ENCODE measurements around the gene MT1A.
"Not testable (repeated sequence)": the region's sequence is repeated elsewhere in the genome, so short reads cannot be mapped to it uniquely, and the experiment has no call there.

MT1A gene

DNA sequence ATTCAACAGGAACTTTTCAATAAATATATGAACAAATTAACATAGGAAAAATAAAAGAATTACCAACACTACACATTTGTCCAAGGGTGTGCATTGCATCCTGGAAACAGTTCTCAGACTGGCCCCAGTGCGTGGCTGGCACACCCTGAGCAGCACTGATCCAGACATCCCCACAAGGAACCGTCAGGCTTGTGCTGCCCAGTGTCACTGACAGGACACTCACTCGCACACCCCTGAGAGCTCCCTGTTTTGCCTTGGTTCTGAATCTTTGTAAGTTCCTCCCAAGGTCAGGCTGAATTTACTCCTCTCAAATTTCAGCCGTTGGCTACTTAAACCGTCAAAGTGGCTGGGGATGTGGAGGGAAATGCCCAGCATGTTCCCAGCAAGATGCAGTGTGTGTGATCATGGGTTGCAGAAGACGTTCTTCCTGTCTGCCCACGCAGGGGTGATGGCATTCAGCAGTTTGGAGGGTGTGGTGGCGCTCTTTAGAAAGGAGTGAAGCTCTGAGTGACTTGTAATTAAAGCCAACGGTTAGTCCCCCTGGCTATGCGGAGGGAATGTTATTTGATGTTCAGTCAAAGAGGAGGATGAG, 28.4 kb upstream of the MT1A start:
- no peak for DNase-seq (ENCODE audit: low read depth, low spot score)

DNA sequence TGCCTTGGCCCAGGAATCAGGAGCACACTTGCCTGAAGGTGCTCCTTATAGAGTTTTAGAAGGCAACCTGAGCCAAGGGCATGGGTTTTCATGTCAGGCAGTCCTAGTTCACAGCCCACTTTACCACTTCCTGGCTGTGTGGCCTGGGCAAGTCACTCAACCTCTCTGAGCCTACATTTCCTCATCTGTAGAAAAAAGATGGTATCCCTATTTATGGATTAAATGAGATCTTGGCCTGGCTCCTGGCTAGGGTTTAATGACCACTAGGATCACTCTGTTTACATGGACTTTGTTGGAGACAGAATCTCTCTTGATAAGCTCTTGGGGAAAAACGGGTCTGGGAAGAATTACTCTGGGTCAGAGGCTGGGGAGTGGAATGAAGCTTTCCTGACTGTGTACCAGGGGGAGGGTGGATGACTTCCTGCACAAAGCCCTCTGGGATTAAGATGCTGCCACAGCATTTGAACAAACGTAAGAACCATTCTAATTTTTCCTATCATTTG, 27.8 kb upstream of the MT1A start:
- no peak for DNase-seq (ENCODE audit: low read depth, low spot score)

DNA sequence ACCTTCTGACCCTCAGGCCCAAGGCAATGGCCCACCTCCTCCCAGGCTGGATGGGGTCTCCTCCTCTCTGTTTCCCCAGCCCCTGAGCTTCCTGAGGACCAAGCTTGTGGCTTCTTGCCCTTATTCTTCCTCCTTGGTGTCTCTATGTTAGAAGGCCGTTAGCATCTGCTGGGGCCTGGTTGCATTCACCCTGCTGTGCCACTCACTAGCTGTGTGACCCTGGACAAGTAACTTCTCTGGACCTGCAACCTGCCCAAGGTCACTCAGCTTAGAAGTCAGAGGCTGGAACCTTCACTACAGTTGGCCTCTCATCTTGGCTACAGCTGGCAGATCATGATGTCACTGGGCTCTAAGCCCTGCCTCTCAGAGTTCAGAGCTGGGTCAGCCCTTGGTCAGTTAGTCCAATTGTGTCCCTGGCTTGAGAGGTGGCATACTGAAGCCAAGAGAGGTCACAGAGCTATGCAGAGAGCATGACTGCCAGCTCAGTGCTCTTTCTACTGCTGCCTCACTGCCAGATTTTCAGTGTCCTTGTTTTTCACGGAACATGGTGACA, 27.1 kb upstream of the MT1A start:
- DNase-seq (ENCODE audit: low read depth, low spot score) = no peak

DNA sequence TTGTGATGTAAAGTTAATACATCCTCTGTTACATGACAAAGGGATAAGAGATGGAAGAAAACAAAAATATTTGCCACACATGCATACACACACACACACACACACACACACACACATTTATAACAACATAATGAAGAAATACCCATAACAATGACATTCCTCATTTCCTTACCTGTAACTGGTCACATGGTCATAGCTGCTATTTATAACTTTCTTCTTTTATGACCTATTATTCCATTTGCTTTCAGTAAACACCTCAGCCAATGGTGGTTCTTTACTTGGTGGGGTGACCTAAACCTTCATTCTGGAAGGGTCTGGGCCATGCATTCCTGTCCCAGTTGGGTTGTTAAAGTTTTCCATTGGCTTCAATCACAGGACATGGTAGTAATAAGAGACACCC, 24.8 kb upstream of the MT1A start:
- DNase-seq (ENCODE audit: low read depth, low spot score) = no peak

DNA sequence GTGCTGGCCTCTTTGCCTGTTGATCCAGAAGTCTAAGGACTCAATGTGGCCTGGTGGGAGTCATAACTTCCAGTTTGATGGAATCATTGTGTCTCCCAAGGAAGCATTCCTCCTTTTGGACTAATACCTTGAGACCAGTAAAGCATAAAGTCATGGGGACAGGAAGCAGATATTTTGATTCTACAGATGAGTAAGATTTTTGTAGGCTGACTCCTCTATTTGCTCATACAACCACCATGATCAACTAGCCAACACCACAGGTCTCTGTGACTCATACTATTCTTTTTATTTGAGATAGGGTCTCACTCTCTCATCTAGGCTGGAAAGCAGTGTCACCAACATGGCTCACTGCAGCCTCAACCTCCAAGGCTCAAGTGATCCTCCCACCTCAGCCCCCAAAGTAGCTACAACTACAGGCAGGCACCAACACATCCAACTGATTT, 23.9 kb upstream of the MT1A start:
- DNase-seq (ENCODE audit: low read depth, low spot score) = no peak

DNA sequence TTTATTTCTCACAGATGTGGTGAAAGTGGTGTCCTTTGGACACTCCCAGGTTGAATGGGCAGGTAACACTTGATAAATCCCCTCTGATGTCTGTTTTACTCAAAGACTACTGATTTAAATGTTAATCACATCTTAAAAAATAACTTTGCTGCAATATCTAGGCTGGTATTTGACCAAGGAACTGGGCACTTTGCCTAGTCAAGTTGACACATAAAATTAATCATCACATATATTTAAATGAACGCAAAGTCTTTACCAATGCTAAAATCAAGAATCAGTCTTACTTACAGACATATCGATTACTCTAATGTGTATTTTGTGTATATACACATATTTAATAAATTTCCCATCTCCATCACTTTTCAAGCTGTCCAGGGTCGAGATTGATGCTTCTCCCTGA, 23.1 kb upstream of the MT1A start:
- no peak for DNase-seq (ENCODE audit: low read depth, low spot score)

DNA sequence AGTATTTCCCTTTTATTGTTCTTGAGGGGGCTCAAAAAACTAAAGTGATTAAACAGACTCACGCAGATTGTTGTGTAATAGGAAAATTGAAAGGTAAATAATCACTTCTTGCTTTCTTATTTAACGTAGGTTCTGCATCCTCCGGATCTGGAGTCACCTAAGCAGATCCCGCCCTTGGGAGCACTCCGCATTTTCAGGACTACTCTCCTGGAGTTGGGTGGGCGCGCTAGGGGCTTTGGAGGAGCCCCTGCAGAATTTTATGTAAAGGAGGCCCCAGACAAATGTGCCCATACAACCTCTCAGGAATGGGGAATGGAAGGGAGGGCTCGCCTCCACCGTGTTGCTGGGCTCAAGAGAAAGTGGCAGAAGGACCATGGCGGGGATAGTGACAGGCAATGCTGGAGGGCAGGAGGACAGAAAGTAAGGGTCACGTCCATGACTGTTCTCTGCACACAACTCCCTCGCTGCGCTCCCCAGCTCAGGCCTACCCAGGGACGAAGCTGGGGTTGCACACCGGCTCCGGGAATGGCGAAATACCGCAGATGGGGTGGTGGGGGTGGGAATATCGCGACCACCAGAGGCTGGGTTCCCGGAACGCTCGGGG, 21.8 kb upstream of the MT1A start:
- no peak for DNase-seq (ENCODE audit: low read depth, low spot score)

DNA sequence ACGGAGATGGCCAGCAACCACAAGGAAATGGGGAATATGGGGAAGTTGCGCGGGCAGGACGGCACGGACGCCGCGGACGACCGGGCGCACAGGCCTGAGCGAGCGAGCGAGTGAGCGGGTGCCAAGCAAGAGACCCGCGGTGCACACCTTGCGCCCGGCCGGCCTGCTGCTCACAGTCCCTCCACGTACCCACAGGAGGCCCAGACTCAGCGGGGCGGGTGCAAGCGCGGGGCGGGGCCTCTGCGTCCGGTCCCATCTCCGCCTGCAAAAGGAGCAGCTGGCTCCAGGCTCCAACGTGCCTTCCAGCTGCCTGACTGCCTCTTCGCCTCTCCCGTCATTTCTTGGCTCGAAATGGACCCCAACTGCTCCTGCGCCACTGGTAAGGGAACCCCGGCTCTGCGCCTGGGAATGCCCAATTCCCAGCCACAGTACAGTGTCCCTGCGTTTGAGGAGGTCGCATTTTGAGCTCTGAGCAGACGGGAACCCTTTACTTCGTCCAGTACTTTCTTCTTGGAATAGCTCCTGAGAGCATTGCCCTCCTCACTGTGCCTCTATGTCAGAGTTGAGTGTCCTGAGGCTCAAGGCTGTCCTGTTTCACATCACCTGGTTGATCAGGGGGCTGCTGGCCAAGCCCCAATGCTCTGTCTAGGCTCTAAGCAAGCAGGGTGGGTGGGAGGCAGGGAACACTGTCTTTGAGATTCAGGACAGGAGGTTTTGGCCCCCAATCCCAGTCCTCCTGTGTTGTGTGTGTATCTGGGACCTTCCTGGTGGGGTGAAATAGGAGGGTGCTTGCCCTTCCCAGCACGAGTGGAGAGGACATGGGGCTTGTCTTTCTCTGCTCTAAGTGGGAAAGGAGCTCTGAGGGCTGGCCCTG, 21.0 kb upstream of the MT1A start:
- no peak for DNase-seq (ENCODE audit: low read depth, low spot score)

DNA sequence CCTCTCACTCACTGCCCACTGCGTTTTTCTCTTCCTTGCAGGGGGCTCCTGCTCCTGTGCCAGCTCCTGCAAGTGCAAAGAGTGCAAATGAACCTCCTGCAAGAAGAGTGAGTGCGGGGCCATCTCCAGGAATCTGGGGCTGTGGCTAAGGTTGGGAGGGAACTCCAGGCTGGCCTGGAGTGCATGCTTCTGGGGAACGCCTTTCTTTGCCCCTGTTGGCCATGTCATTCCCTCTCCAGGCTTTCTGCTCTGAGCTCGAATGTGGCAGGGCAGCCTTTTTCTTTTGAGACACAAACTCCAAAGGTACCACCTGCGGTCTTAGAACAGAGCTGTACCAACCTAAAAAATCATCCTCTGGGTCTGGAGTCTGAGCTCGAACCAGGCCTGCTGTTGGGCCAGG, 20.3 kb upstream of the MT1A start:
- DNase-seq (ENCODE audit: low read depth, low spot score) = no peak

DNA sequence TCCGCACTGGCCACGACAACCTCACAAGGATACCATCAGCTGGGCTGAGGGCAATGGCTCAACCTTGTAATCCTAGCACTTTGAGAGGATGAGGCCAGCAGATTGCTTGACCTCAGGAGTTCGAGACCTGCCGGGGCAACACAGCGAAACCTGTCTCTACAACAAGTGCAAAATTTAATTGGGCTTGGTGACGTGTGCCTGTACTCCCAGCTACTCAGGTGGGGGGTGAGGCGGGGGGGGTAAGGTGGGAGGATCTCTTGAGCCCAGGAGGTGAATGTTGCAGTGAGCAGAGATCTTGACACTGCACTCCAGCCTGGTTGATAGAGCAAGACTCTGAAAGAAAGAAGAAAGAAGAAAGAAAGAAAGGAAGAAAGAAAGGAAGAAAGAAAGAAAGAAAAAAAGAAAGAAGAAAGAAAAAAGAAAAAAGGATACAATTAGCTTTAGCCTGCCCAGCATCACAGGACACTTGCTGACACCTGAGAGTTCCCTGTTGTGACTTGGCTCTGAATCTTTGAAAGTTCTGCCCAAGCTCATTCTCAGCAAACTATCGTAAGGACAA, 18.0 kb upstream of the MT1A start:
- DNase-seq (ENCODE audit: low read depth, low spot score) = no peak

DNA sequence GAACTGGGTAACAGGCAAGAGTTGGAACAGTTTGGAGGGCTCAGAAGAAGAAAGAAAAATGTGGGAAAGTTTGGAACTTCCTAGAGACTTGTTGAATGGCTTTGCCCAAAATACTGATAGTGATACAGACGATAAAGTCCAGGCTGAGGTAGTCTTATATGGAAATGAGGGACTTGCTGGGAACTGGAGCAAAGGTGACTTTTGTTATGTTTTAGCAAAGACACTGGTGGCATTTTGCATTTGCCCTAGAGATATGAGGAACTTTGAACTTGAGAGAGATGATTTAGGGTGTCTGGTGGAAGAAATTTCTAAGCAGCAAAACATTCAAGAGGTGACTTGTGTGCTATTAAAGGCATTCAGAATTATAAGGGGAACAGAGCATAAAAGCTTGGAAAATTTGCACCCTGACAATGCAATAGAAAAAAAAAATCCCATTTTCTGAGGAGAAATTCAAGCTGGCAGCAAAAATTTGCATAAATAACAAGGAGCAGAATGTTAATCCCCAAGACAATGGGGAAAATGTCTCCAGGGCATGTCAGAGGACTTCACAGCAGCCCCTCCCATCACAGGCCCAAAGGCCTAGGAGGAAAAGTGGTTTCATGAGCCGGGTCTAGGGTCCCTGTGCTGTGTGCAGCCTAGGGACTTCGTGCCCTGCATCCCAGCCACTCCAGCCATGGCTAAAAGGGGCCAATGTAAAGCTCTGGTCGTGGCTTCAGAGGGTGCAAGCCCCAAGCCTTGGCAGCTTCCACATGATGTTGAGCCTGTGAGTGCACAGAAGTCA, 16.6 kb upstream of the MT1A start:
- not testable (repeated sequence) for DNase-seq (ENCODE audit: low read depth, low spot score)

DNA sequence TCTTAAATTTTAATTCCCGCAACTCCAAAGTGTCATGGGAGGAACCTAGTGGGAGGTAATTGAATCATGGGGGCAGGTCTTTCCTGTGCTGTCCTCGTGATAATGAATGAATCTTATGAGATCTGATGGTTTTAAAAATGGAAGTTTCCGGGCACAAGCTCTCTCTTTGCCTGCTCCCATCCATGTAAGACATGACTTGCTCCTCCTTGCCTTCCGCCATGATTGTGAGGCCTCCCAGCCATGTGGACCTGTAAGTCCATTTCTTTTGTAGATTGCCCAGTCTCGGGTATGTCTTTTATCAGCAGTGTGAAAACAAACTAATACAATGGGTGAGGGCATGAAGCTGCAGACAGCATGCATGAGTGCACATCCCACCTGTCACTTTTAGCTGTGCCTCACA, 15.3 kb upstream of the MT1A start:
- DNase-seq (ENCODE audit: low read depth, low spot score) = not testable (repeated sequence)

DNA sequence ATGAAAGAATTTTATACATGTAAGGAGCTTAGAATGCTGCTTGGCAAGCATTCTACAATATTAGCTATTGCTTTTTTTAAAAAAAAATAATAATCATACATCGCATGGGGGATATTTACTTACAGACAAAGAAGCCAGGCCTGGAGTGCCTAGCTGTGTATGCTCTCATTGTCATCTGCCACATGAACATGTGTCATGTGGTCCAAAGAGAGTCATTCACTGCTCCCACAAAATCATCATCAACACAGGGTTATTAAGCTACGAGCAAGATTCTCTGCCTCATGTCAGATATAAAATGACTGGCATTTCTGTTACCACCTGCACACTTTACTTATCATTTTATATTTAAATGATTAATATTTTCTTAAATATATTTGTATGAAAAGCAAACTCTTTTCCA, 14.8 kb upstream of the MT1A start:
- no peak for DNase-seq (ENCODE audit: low read depth, low spot score)

DNA sequence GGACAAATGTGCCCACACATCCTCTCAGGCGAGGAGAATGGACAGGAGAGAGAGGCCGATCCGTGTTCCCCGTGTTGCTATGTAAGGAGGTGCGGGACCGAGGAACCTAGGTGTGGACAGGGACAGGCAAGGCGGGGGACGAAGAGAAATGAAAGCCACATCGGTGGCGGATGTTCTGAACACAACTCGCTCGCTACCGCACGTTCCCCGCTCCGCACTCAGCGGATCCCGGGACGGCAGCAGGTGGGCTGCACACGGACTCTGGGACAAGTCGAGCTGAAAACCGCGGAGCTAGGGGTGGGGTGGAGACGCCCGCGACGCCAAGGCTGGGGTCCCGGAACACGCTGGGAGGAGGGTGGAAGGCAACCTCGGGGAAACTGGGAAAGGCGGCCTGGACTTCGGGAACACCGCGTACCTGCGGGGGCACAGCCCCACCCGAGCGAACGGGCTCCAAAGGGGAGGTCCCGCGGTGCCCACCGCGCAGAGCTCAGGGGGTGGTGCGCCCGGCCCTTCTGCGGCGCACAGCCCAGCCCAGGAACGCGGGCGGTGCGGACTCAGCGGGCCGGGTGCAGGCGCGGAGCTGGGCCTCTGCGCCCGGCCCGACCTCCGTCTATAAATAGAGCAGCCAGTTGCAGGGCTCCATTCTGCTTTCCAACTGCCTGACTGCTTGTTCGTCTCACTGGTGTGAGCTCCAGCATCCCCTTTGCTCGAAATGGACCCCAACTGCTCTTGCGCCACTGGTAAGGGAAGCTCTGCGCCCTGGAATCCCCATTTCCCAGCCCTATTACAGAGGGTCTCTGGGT, 13.1 kb upstream of the MT1A start, which contains the start of gene MT1E:
MT1E (plus strand) TSS at position 642 of the 803 bp plus-strand sequence; CDS start at position 713, 71 bp downstream.
- DNase-seq (ENCODE audit: low read depth, low spot score) = no peak

DNA sequence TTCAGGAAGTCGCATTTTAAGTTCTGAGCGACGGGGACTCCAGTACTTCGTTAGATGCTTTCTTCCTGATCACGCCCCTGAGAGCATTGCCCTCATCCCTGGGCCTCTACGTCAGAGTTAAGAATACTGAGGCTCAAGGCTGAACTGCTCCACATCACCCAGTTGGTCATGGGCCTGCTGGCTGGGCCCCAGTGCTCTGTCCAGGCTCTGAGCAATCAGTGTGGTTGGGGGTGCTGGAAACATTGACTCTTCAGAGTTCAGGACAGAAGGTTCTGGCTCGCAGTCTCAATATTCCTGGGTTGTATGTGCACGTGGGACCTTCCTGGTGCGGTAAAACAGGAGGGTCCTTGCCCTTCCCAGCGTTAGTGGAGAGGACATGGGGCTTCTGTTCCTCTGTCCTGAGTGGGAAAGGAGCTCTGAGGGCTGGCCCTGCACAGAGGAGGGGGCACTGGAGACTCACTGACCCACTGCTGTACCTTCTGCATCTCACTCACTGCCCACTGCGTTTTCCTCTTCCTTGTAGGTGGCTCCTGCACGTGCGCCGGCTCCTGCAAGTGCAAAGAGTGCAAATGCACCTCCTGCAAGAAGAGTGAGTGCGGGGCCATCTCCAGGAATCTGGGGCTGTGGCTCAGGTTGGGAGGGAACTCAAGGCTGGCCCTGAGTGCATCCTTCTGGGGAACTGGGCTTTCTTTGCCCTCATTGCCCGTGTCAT, 12.4 kb upstream of the MT1A start:
- no peak for DNase-seq (ENCODE audit: low read depth, low spot score)

DNA sequence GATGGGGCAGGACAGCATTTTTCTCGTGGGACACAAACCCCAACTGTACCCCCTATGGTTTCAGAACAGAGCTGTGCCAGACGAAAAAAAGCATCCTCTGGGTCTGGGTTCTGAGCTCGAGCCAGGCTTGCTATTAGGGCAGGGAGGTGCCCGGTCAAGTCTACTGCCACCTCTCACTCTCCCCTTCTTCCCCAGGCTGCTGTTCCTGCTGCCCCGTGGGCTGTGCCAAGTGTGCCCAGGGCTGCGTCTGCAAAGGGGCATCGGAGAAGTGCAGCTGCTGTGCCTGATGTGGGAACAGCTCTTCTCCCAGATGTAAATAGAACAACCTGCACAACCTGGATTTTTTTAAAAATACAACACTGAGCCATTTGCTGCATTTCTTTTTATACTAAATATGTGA, 11.8 kb upstream of the MT1A start:
- DNase-seq (ENCODE audit: low read depth, low spot score) = no peak

DNA sequence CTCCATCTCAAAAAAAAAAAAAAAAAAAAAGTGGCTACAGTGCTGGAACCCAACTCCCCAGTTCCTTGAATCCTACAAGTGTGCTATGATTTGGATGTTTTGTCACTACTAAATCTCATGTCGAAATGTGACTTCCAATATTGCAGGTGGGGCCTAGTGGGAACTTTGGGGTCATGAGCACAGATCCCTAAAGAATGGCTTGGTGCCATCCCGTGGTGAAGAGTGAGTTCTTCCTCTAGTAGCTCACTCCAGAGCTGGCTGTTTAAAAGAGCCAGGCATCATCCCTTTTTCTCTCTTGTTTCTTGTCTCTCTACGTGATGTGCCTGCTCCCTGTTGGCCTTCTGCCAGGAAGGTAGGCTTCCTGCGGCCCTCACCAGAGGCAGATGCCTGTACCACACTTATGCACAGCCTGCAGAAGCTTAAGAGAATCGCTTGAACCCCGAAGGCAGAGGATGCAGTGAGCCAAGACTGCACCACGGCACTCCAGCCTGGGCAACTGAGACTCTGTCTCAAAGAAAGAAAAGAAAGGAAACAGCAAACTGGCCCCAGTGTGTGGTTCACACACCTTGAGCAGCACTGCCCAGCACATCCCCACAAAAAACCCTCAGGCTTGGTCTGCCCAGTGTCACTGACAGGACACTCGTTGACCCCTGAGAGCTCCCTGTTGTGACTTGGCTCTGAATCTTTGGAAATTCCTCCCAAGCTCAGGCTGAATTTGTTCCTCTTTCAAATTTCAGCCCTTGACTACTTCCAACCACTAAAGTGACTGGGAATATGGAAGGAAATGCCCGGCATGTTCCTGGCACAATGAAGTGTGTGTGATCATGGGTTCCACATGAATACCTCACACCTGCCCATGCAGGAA, 9.7 kb upstream of the MT1A start:
- DNase-seq (ENCODE audit: low read depth, low spot score) = no peak

DNA sequence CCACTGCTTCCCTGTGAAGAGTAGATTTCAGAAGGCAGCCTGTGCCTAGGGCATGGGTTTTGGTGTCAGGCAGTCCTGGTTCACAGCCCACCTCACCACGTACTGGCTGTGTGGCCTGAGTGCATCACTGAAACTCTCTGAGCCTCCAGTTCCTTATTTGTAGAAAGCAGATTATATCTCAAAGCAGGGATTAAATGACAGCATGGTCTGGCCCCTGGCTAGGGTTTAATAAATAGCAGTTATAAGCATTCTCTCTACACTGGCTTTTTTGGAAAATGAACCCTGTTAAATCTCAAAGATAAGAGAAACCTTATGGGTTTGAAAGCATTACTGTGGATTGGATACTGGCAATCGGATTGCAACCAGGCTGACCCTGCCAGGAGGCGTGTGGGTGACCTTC, 8.9 kb upstream of the MT1A start:
- no peak for DNase-seq (ENCODE audit: low read depth, low spot score)

DNA sequence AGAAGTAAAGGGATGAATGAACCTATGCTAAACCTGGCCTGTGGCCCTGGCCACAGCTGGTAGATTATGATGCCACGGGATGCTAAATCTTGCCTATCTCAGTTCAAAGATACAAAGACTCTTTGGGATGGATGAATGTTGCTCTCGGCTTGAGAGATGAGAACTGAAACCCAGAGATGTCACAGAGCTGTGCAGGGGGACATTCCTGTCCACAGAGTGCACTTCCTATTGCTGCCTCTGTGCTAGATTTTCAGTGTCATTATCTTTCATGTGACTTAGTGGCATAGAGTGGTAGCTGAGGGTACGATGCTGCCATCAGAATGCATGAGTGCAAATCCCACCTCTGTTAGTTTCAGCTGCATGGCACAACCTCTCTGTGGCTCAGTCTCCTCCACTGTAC, 8.3 kb upstream of the MT1A start:
- DNase-seq (ENCODE audit: low read depth, low spot score) = no peak
